OCI-LY7 (cell line): ENCODE results near the gene DISC1. TPM values are rescaled to one million over a fixed set of nuclear protein-coding genes. Genes with fewer than 3 reads are reported as not detected.

Experiments
- BruUV-seq: library from RNA; stranded (reverse); fragments of 400-500 nt; replicated peaks from 2 replicates; lab custom pipeline; 2021; lab: Mats Ljungman, UMichigan
- CTCF ChIA-PET: fragments of 300-600 bp; sonication (Branson Sonifier 250); formaldehyde crosslinking; loops from one replicate; lab custom pipeline; 2022; ENCODE audit warnings: antibody characterized with exemption; ENCODE audit not compliant: unreplicated experiment; lab: Charles Lee
- POLR2A ChIA-PET: fragments of 300-600 bp; sonication (Branson Sonifier 250); formaldehyde crosslinking; loops from one replicate; lab custom pipeline; 2022; ENCODE audit warnings: antibody characterized with exemption; lab: Charles Lee
- DNase-seq: peaks from one replicate; pipeline ENCODE4 v3.0.0-alpha.2; 2015; ENCODE audit warnings: low spot score
- H2AFZ ChIP-seq: fragments of 200-600 bp; sonication (generic), shearing (Covaris generic); 2 replicates; pipeline ENCODE4 v1.6.1; 2014; ENCODE audit warnings: mild to moderate bottlenecking, antibody characterized with exemption, low read length, moderate library complexity
- H3K27ac ChIP-seq: fragments of 200-600 bp; sonication (generic); 2 replicates; pipeline ENCODE4 v1.5.1; 2014; ENCODE audit warnings: mixed run types, low read depth, mild to moderate bottlenecking, moderate library complexity, low read length, inconsistent platforms; ENCODE audit not compliant: poor library complexity, severe bottlenecking
- H3K36me3 ChIP-seq: fragments of 200-600 bp; sonication (generic); 2 replicates; pipeline ENCODE4 v1.6.1; 2014; ENCODE audit warnings: mild to moderate bottlenecking, antibody characterized with exemption, low read length, moderate library complexity, mixed read lengths; ENCODE audit not compliant: insufficient read depth
- H3K4me1 ChIP-seq: fragments of 200-600 bp; sonication (generic); 2 replicates; pipeline ENCODE4 v1.5.1; 2014; ENCODE audit warnings: mild to moderate bottlenecking, low read length; ENCODE audit not compliant: insufficient read depth, poor library complexity, severe bottlenecking
- H3K4me2 ChIP-seq: fragments of 200-600 bp; sonication (generic); 2 replicates; pipeline ENCODE4 v1.6.1; 2014; ENCODE audit warnings: mild to moderate bottlenecking, low read length
- H3K4me3 ChIP-seq: fragments of 200-600 bp; sonication (generic); 2 replicates; pipeline ENCODE4 v1.5.1; 2014; ENCODE audit warnings: mild to moderate bottlenecking, low read depth, low read length; ENCODE audit not compliant: poor library complexity, severe bottlenecking
- H3K79me2 ChIP-seq: fragments of 200-600 bp; sonication (generic); 2 replicates; pipeline ENCODE4 v1.6.1; 2016; ENCODE audit warnings: low read depth, mild to moderate bottlenecking, low read length, moderate library complexity, mixed read lengths; ENCODE audit not compliant: insufficient read depth
- H3K9me2 ChIP-seq: fragments of 200-600 bp; sonication (generic); 2 replicates; pipeline ENCODE4 v1.6.1; 2016; ENCODE audit warnings: mild to moderate bottlenecking, low read length, mixed read lengths; ENCODE audit not compliant: insufficient read depth
- H3K9me3 ChIP-seq: fragments of 200-600 bp; sonication (generic); 2 replicates; pipeline ENCODE4 v1.6.1; 2014; ENCODE audit warnings: mild to moderate bottlenecking, mixed run types, low read length, mixed read lengths
- H4K20me1 ChIP-seq: fragments of 200-600 bp; sonication (generic); 2 replicates; pipeline ENCODE4 v1.6.1; 2014; ENCODE audit warnings: mild to moderate bottlenecking, antibody characterized with exemption, low read length, moderate library complexity, mixed read lengths; ENCODE audit not compliant: insufficient read depth
- CTCF ChIP-seq: fragments of 200-600 bp; sonication (generic); conservative IDR thresholded peaks from 2 replicates; pipeline ENCODE4 v1.5.1; 2014; ENCODE audit warnings: mild to moderate bottlenecking, antibody characterized with exemption, low read length, moderate library complexity, mixed read lengths
- EZH2phosphoT487 ChIP-seq: fragments of 200-600 bp; sonication (generic); IDR thresholded peaks from 2 replicates; pipeline ENCODE4 v1.6.1; 2018; ENCODE audit warnings: low read depth, borderline replicate concordance, mild to moderate bottlenecking, mixed run types, antibody characterized with exemption, low read length, moderate library complexity, mixed read lengths
- intact Hi-C: fragments of 100-400 bp; cut with micrococcal nuclease; formaldehyde crosslinking; loops from one replicate; pipeline ENCODE4 v1.10.0; 2022; ENCODE audit not compliant: unreplicated experiment
- total RNA-seq, 2 experiments: library from RNA; depleted of rRNA in 1 of 2; stranded (reverse); fragments of >200 nt in 1 of 2; shearing (Covaris generic) in 1 of 2; gene quantifications; 2 replicates each; pipeline ENCODE4 v1.2.3, GENCODE V29; 2014 to 2022

The DISC1 gene
- total RNA-seq, 2 experiments from 2014 or later: 0.91 TPM; not detected in 1

GRCh38 chr1:232062967-232063366 lies 436.4 kb downstream of the DISC1 start:
- Histone ChIP-seq H3K79me2 (no peaks in the 10 kb centered on the region), H3K36me3 (no peaks in the 10 kb centered on the region), H3K9me2 (no peaks in the 10 kb centered on the region), H3K4me1 (no peaks in the 10 kb centered on the region), H3K4me2 (no peak overlapping the region), H4K20me1 (no peaks in the 10 kb centered on the region), H3K9me3 (no peaks in the 10 kb centered on the region), H3K27ac (no peak overlapping the region), H3K4me3 (no peak overlapping the region), H2AFZ (no peak overlapping the region)
- POLR2A ChIA-PET: no interaction called here
- no peak for DNase-seq
- CTCF ChIA-PET: no interaction called here
- TF ChIP-seq EZH2phosphoT487 (no peak), CTCF (no peak)
- BruUV-seq: no TSS peak
- intact Hi-C loops: no loop called here

- Histone ChIP-seq H2AFZ (no peak overlapping the region), H3K27ac (no peak overlapping the region), H3K36me3 (no peaks in the 10 kb centered on the region), H3K9me3 (no peaks in the 10 kb centered on the region), H3K4me1 (no peaks in the 10 kb centered on the region), H3K9me2 (no peaks in the 10 kb centered on the region), H3K4me2 (no peak overlapping the region), H3K79me2 (no peaks in the 10 kb centered on the region), H3K4me3 (no peak overlapping the region), H4K20me1 (no peaks in the 10 kb centered on the region)
- POLR2A ChIA-PET: no interaction called here
- TF ChIP-seq EZH2phosphoT487: no peak
- no peak for TF ChIP-seq CTCF
- no peak for DNase-seq
- no TSS peak for BruUV-seq
- intact Hi-C loops: no loop called here
- CTCF ChIA-PET: no interaction called here
These were observed 439.9 kb downstream of the DISC1 start for GRCh38 chr1:232066521-232066920.

- intact Hi-C loops: no loop called here
- Histone ChIP-seq H3K36me3 (no peaks in the 10 kb centered on the region), H3K79me2 (no peaks in the 10 kb centered on the region), H2AFZ (no peak overlapping the region), H3K4me3 (no peak overlapping the region), H3K4me2 (no peak overlapping the region), H4K20me1 (no peaks in the 10 kb centered on the region), H3K9me2 (no peaks in the 10 kb centered on the region), H3K9me3 (no peaks in the 10 kb centered on the region), H3K4me1 (no peaks in the 10 kb centered on the region), H3K27ac (no peak overlapping the region)
- CTCF ChIA-PET: no interaction called here
- DNase-seq: no peak
- TF ChIP-seq CTCF: no peak
- TF ChIP-seq EZH2phosphoT487: no peak
- POLR2A ChIA-PET: no interaction called here
- no TSS peak for BruUV-seq
These were observed 447.7 kb downstream of the DISC1 start for GRCh38 chr1:232074265-232074664.
